HG03066 (cell line): ENCODE results near the gene PTPRM.

Experiments
- ATAC-seq: cut with Tn5 transposase; IDR thresholded peaks from one replicate; pipeline ENCODE4 v1.9.1; 2021; ENCODE audit warnings: low read depth; ENCODE audit not compliant: unreplicated experiment

PTPRM gene

GRCh38 chr18:7663366-7664312 lies 96.5 kb downstream of the PTPRM start:
- no peak for ATAC-seq

DNA sequence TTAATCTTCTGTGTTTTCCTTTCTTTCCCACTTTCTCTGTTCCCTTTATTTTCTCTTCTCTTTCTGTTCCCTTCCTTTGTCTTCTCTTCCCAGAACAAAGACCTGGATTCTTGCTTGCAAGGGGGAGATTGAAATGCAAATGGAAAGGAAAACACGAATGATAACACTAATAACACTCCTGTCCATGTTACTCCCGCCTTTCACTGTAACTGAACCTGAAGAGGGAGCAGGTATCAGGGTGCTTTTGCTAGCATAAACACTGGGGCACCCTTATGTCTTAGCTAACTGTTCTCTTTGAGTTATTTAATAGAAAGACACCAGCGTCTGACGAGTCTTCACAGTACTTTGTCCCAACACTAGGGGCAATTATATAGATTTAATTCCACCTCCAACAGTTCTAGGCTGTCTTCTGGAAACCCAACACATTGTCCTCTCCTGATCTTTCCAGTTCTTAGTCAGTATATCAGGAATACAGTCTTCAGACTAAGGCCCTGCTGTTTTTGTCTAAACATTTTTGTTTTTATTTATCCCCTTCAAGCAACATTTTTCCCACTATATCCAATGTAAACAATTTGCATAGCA lies 99.2 kb downstream of the PTPRM start:
- ATAC-seq = no peak

DNA sequence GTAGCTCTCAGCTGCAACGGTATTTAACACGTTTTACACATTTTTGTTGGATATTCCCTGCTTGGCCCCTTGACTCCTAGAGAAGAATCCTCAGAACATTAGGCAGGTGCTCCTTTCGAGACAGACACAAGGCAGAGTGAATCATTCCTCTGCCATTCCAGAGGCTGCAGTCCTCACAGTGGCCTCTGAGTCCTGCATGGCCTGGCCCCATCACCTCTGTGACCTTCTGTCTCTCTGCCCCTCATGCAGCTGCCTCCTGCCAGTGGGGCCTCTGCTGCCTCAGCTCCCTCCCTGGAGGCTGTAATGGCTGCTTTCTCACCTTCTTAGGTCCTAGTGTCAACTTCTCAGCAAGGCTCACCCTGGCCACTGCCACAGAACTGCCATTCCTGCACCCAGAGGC lies 101.3 kb downstream of the PTPRM start:
- ATAC-seq = no peak

DNA sequence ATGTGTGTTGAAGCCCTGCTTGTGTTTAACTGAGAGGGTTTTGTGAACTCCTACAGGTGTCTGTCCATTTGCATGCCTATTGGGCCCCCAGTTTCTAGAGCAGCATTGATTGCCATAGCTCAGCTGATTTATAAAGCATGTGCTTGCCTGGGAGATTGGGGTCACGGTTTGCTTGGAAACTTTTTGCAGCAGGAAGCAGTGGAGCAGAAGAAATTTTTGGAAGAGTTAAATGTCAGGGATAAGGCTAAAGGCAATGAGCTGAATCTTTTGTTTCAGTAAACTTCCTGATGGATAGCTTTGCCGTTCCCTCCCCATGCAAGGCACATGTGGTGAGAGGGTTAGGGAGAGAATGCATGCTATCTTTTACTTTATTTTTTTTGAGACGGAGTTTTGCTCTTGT lies 102.2 kb downstream of the PTPRM start:
- no peak for ATAC-seq

DNA sequence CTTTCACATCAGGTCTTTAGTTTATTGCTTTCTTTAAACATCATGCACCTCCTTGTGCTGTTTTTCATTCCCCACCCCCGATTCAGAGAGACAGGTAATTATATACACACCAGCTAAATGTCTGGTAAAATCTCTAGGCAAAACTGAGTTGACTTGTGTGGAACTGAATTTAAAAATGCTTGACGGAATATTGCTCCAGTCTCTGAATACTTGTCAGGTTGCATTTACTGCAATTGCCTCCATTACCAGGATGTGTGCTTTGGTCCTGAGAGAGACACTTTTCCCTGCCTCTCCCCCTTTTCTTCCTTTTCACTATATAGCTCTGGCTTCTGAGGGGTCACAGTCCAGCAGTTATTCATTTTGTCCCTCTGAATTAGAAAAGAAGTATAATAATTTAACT lies 104.0 kb downstream of the PTPRM start:
- no peak for ATAC-seq

- no peak for ATAC-seq
Observed at GRCh38 chr18:7676253-7676873, 109.2 kb downstream of the PTPRM start.

DNA sequence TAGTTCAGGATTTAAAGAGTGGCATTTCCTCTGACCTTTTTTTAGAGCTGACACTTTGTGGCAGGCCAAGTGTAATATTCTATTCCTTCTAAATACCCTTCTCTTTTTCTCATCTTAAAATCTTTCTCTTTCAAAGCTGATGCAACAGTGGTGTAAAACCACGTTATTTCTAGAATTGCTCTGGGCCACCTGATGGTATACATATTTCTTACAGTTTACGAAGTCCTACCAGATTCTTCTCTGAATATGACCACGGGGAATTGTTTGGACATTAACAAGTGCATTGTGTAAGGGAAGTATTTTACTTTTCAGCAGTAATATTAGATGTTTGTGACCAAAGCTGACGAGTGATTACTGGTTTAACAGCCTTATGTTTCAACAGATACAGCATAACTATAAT lies 109.9 kb downstream of the PTPRM start:
- ATAC-seq = no peak

DNA sequence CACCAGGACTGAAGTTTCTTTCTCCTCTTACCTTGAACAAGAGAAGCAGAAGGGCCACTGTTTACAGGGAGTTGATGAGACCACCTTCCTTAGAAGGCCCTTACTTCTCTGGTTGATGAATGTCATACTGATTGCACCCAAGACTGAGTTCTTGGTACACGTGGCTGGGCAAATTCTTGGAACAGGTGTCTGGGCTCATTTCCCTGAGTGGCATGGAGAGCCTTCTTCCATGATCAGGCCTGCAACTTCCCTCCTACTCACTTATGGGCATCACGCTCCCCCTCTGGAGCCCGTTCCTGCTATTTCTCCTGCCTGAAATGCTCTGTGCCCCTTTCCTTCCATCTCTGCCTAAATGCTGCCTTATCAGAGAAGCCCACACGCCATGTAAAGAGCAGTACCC lies 110.3 kb downstream of the PTPRM start:
- ATAC-seq = no peak

GRCh38 chr18:7678389-7678788 lies 111.3 kb downstream of the PTPRM start:
- no peak for ATAC-seq

DNA sequence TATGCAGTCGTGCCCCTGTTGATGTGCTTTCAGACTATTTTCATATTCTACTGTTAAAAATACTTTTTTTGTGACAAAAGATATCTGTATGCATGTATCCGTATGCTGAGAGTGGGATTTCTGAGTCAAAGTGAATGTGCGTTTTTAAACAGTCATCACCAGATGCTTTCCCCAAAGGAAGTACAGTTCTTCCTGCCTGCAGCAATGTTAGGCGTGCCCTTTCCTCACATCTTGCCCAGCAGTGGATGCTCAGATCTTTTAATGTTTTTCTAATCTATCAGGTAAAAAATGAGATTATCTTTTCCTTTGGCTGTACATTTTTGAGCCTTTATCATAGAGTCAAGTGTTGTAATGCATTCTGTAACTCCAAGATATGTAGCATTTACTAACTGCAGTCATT lies 111.7 kb downstream of the PTPRM start:
- no peak for ATAC-seq

- ATAC-seq = no peak
Observed at GRCh38 chr18:7681298-7681697, 114.2 kb downstream of the PTPRM start.

DNA sequence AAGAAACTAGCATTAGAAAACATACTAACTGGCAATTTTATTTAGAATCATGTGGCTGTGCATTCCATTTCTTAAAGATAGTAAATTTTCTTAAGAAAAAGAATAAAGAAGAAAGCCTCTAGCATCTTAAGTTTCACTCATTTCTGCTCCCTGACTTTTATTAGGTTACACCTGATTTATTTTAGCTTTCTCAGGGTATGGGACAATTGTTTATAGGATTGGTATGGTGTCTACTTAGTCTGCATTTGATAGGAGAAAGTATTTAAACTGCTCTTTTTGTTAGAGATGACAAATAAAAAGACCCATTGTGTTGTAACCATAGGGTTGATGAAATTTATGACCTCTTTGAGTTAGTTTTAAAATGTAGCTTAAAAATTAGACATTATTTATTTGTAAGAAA lies 115.2 kb downstream of the PTPRM start:
- no peak for ATAC-seq

DNA sequence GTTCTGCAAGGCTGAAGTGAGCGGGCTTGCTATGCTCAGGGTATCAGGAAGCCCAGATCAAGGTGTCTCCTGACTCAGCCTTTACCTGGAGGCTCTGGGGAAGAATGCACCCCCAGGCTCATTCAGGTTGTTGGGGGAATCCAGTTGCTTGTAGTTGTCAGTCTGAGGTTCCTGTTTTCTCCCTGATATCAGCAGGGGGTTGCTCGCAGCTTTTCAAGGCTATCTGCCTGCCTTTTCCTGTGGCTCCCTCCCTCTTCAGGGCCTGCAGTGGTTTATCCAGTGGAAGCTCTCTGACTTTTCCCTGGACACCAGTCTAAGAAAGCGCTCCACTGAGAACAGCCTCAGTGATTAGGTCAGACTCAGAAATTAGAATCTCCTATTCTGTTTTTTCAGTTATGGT lies 116.6 kb downstream of the PTPRM start:
- ATAC-seq = no peak

DNA sequence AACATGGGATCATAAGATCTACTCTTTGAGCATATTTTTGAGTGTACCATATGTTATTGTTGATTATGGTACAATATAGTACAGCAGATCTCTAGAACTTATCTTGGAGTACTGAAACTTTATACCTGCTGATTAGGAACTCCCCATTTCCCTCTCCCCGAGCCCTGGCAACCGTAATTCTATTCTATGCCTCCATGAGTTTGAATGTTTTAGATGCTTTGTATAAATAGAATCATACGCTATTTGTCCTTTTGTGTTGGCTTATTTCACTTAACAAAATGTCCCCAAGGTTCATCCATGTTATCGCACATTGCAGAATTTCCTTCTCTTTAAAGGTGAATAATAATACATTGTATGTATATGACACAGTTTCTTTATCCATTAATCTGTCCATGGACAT lies 117.2 kb downstream of the PTPRM start:
- ATAC-seq = no peak

DNA sequence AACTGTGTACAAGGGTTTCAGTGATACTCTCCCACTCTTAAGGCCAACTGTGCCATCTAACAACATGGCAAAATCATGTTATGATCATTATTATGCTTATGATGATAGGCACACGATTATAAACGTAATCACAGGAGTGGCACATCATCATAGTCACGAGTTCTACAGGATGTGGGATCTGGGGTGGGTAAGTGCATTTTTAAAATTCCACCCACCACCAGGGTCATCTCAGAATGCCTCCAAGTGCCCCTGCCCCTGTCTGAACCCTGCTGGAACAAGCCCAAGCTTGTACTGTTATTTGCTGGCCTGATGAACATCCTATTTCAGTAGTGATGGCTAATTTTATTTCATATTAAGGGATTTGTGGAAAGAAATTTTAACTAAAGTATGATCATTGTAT lies 117.8 kb downstream of the PTPRM start:
- ATAC-seq = no peak

DNA sequence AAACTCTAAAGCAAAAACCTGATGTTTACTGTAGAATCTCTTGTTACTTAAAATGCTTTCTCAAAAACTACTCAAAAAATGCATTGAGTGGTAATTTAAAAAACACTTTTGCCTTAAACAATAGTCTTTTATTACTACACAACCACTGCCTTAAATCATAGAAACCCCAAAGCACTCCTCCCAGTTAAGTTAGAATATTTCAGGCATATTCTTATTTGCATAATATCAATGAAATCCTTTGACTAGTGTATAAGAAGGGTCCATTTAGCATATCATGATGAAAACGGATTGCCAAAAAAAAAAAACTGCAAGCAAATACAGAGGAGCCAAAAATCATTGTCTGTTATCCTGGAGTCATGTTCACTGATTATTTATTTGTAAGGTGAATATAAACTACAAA lies 119.2 kb downstream of the PTPRM start:
- no peak for ATAC-seq

GRCh38 chr18:7688580-7688979 lies 121.5 kb downstream of the PTPRM start:
- no peak for ATAC-seq

DNA sequence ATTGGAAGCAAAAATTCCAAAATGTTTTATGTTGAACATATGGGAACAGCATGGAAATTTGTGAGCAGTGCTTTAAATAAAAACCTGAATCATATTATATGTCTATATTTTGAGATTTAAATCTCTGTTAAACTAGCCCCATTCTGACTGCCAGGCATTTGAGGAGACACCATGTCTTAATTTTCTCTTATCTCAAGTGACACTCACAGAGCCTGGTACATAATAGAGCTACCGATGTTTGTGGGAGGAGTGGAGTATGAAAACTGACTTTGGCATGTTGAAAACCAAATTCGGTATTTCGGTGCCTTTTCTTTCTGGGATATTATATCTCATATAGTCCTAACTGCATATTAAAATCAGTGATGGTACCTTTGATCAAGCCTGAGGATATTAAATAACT lies 124.1 kb downstream of the PTPRM start:
- no peak for ATAC-seq

GRCh38 chr18:7696780-7697179 lies 129.7 kb downstream of the PTPRM start:
- ATAC-seq = no peak

- ATAC-seq = no peak
Observed at GRCh38 chr18:7697306-7697705, 130.2 kb downstream of the PTPRM start.

GRCh38 chr18:7711495-7711894 lies 144.4 kb downstream of the PTPRM start:
- ATAC-seq = no peak

GRCh38 chr18:7720395-7720794 lies 153.3 kb downstream of the PTPRM start:
- ATAC-seq = no peak
